ENCODE data around the gene NEGR1. TPM values are rescaled to one million over a fixed set of nuclear protein-coding genes. Genes with fewer than 3 reads are reported as not detected.

Gene NEGR1
- total RNA-seq, 1 donor, result 20.7 TPM

DNA sequence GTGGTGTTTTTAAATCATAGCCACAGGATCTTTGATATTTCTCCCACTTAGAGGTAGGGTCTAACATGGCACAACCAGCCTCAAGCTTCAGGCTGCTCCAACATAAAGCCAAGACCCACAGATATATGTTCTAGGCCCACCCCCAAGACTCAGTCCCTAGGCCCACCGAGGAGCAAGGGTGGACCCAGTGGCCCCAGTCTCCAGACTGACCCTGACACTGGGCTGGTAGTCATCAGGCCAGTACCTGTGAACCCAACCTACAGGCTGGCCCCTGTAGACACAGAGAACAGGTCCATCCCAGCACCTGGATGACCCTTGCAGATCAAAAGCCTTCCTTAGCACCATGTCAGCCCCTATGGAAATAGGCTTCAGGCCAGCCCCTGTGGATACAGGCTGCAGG is 60.5 kb downstream of the NEGR1 start:
- no peak overlapping the region for H3K4me3 ChIP-seq (ENCODE audit: low read depth, low read length)
- TF ChIP-seq, protein P1, sequence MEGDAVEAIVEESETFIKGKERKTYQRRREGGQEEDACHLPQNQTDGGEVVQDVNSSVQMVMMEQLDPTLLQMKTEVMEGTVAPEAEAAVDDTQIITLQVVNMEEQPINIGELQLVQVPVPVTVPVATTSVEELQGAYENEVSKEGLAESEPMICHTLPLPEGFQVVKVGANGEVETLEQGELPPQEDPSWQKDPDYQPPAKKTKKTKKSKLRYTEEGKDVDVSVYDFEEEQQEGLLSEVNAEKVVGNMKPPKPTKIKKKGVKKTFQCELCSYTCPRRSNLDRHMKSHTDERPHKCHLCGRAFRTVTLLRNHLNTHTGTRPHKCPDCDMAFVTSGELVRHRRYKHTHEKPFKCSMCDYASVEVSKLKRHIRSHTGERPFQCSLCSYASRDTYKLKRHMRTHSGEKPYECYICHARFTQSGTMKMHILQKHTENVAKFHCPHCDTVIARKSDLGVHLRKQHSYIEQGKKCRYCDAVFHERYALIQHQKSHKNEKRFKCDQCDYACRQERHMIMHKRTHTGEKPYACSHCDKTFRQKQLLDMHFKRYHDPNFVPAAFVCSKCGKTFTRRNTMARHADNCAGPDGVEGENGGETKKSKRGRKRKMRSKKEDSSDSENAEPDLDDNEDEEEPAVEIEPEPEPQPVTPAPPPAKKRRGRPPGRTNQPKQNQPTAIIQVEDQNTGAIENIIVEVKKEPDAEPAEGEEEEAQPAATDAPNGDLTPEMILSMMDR (IDR thresholded peaks at IDR 0.05; ENCODE audit: insufficient read depth, low read length), result no peak
- DNase-seq (ENCODE audit: low read depth), result no peak

DNA sequence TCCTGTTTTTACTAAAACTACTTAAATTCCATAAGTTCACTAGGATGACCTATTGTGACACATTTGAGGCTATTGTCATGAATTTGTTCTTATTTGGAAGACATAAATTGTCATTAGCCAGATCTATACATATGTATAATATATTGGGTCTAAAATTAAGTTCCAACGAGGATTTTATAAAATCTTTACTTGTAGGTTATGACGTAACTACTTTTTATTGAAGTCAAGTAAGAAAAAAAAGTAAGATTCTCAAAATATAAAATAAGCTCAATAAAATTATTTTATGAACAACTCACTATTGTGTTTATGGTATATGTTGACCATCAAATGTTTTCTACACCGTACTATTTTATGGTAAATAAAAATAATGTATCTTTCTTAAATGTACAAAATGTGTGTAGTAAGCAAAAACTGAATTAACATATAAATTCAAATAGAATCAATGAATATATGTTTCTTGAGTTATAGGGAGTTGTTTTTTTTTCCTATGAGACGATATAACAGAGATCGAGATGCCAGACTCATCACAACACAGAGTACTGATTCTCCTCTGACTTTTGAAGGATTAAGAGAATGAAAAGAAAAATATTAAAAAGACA is 64.1 kb downstream of the NEGR1 start:
- no peak overlapping the region for H3K4me3 ChIP-seq (ENCODE audit: low read depth, low read length)
- DNase-seq (ENCODE audit: low read depth), result no peak
- TF ChIP-seq, protein P1 (IDR thresholded peaks at IDR 0.05; ENCODE audit: insufficient read depth, low read length), result no peak

DNA sequence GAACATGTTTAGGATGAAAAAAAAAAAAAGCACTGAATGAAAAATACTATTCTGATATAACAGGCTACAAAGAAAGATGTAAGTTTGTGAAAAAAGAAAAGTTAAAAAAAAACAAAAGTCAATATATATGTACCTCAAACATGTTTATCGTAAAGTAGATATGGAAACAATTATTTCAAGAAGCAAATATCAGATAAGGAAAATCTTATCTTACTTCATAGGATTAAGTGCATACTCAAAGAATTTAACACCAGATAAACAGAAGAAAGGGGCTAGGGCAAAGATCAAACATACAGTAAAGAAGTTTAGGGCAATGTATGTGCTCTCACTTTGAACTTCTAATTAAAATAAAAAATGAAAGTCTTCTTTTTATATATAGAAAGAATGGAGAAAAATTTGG is 75.3 kb downstream of the NEGR1 start:
- DNase-seq (ENCODE audit: low read depth), result no peak
- TF ChIP-seq, protein P1 (IDR thresholded peaks at IDR 0.05; ENCODE audit: insufficient read depth, low read length), result no peak
- no peak overlapping the region for H3K4me3 ChIP-seq (ENCODE audit: low read depth, low read length)

DNA sequence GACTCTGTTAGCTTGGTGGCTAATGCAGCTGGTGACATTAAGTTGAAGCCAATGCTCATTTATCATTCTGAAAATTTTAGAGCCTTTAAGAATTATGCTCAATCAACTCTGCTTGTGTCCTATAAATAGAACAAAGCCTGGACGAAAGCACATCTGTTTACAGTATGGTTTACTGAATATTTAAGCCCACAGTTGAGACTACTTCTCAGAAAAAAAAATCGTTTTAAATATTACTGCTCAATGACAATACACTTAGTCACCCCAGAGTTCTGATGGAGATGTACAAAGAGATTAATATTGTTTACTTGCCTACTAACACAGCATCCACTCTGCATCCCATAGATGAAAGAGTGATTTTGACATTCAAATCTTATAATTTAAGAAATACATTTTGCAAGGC is 79.6 kb downstream of the NEGR1 start:
- H3K4me3 ChIP-seq (ENCODE audit: low read depth, low read length), result no peak overlapping the region
- TF ChIP-seq, protein P1 (IDR thresholded peaks at IDR 0.05; ENCODE audit: insufficient read depth, low read length), result no peak
- no peak for DNase-seq (ENCODE audit: low read depth)

DNA sequence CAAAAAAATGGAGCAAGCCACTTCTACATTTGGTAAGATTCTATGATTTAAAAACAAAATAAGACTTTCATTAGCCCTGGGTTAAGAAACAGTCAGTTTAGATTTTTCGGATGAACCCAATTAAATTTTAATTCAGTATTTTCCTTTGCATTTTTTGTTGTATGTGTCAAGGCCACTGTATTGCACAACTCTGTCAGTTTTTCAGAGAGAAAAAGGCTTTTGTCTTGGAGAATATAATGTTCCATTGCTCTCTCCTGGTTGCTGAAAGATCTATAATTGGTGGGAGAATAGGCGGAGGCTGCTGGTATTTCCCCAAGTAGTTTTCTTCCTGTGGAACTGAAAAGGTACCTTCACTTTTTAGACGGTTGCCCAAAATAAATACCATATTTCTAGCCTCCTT is 84.6 kb downstream of the NEGR1 start:
- TF ChIP-seq, protein P1 (IDR thresholded peaks at IDR 0.05; ENCODE audit: insufficient read depth, low read length), result no peak
- peak; percentile 4 for DNase-seq (ENCODE audit: low read depth)
- H3K4me3 ChIP-seq (ENCODE audit: low read depth, low read length), result no peak overlapping the region

DNA sequence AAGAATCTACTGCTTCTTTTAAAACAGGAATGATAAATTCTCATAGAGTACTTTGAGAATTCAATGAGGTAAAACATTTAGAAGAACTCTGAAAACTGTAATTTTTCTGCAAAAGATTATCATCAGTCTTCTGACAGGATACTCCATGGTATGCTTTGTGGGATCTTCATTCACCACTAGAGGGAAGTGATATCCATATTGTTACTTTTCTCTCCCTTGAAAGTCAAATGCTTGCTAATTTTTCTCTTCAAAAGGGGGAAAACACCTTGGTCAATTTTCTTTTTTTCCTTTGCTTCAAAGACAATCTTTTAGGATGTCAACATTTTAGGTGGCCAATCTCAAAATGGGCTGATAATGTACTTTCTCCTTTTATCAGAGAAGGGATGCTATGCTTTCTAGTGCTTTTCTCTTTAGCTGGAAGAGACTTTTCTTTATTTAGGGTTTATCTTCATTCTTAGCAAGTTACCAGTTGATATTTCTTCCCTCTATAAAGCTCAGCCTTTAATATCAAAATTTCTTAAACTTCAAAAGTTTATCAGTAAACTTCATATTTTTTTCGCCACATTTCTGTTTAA is 95.5 kb downstream of the NEGR1 start:
- DNase-seq (ENCODE audit: low read depth), result peak; percentile 57
- H3K4me3 ChIP-seq (ENCODE audit: low read depth, low read length), result no peak overlapping the region
- TF ChIP-seq, protein P1 (IDR thresholded peaks at IDR 0.05; ENCODE audit: insufficient read depth, low read length), result peak; percentile 77

All from fibroblast of the aortic adventitia (primary cell).